NOMO-1 (cell line): ENCODE data around the gene TTLL13.
A peak's percentile ranks its signal among the peaks of the same experiment; 100 is the strongest.
"Not testable (repeated sequence)": the region's sequence is repeated elsewhere in the genome, so short reads cannot be mapped to it uniquely, and the experiment has no call there.

Experiments used
- DNase-seq, 2 experiments: peaks; one replicate each; lab custom pipeline; 2025; ENCODE audit not compliant: unreplicated experiment in 2 of 2; lab: John Stamatoyannopoulos, UW

The TTLL13 gene

GRCh38 chr15:90233387-90234095 lies 15.8 kb upstream of the TTLL13 start, which contains the start of gene CIB1:
Gene CIB1, minus strand, starts transcription at chr15:90233941. Its CDS starts 56 bp downstream, at chr15:90233885.
- peak; percentile 91 to 98 for DNase-seq

GRCh38 chr15:90234096-90234988 lies 15.0 kb upstream of the TTLL13 start, which contains the start of gene GDPGP1:
Gene GDPGP1, plus strand, starts transcription at chr15:90234209. Its CDS starts 6,700 bp downstream, at chr15:90240909.
- no peak for DNase-seq

- DNase-seq, result no peak
Measured at GRCh38 chr15:90239371-90239770, 10.0 kb upstream of the TTLL13 start.

GRCh38 chr15:90240856-90241255 lies 8.5 kb upstream of the TTLL13 start:
- no peak for DNase-seq

- DNase-seq, result no peak
Measured at GRCh38 chr15:90241343-90242192, 7.8 kb upstream of the TTLL13 start.

GRCh38 chr15:90243943-90244639 lies 5.3 kb upstream of the TTLL13 start:
- DNase-seq, result no peak

- DNase-seq, result no peak
Measured at GRCh38 chr15:90248789-90249202, 560 bp upstream of the TTLL13 start.

- DNase-seq, result no peak
Measured at GRCh38 chr15:90257776-90258175, 8.4 kb downstream of the TTLL13 start.

- no peak for DNase-seq
Measured at GRCh38 chr15:90259524-90259923, 10.2 kb downstream of the TTLL13 start.

GRCh38 chr15:90260731-90261130 lies 11.4 kb downstream of the TTLL13 start:
- DNase-seq, result not testable (repeated sequence)

- DNase-seq, result no peak
Measured at GRCh38 chr15:90261811-90262210, 12.5 kb downstream of the TTLL13 start.

- no peak for DNase-seq
Measured at GRCh38 chr15:90262426-90262825, 13.1 kb downstream of the TTLL13 start.

GRCh38 chr15:90264671-90265070 lies 15.3 kb downstream of the TTLL13 start:
- DNase-seq, result peak; percentile 24 to 32

GRCh38 chr15:90265271-90266060 lies 16.1 kb downstream of the TTLL13 start, which contains the start of gene NGRN:
Gene NGRN, plus strand, starts transcription at chr15:90265672. Its CDS starts 41 bp downstream, at chr15:90265713.
- DNase-seq, result peak; percentile 87 to 89

- DNase-seq, result peak in 1 of 2 experiments; percentile 18
Measured at GRCh38 chr15:90266061-90266431, 16.7 kb downstream of the TTLL13 start.

GRCh38 chr15:90266485-90266884 lies 17.1 kb downstream of the TTLL13 start:
- DNase-seq, result peak in 1 of 2 experiments; percentile 8

GRCh38 chr15:90268415-90268814 lies 19.1 kb downstream of the TTLL13 start:
- no peak for DNase-seq

- no peak for DNase-seq
Measured at GRCh38 chr15:90270502-90271150, 21.3 kb downstream of the TTLL13 start.
